ENCODE measurements around the gene GLP1R. TPM values are rescaled to one million over a fixed set of nuclear protein-coding genes. Genes with fewer than 3 reads are reported as not detected.

Gene GLP1R
- total RNA-seq, 1 experiment from 2014 or later: not detected

DNA sequence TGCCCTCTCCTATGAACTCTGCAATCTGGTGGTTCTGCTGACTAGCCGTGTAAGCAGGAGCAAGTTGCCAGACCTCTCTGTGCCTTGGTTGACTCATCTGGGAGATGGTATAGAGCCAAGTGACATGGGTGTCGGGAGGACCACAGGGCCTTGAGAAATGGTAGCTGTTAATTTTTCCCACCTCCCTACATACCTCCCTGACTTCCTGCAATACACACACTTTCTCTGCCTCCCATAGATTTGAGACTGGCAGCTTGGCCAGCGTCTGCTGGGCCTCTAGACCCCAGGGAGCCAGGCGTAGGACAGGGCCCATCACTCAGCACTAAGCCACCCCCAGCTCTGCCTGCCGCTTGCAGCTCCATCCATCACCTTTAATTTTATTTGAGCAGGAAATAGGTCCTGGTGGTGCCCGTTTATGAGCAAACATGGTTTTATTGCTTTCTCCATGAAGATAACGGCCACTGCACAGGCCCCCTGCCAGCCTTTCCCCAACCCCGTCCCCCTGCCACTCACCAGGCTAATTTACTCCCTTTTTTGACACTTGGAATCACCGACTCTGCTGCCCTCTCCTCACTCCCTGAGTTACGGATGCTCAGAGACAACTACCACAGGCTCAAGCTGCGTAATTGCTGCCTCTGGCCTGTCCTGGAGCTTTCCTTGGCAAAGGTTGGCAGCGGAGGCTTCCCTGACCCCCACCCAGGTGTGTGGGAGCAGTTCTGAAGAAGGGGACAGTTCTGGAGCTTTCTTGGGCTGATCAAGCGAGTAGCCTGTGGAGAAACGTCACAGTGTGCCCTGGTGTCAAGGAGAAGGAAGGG lies 11.1 kb downstream of the GLP1R start:
- no TSS peak for BruUV-seq (replicated peaks)
- no peak overlapping the region for H2AFZ ChIP-seq (ENCODE audit: low read length)
- TF ChIP-seq, protein P1, sequence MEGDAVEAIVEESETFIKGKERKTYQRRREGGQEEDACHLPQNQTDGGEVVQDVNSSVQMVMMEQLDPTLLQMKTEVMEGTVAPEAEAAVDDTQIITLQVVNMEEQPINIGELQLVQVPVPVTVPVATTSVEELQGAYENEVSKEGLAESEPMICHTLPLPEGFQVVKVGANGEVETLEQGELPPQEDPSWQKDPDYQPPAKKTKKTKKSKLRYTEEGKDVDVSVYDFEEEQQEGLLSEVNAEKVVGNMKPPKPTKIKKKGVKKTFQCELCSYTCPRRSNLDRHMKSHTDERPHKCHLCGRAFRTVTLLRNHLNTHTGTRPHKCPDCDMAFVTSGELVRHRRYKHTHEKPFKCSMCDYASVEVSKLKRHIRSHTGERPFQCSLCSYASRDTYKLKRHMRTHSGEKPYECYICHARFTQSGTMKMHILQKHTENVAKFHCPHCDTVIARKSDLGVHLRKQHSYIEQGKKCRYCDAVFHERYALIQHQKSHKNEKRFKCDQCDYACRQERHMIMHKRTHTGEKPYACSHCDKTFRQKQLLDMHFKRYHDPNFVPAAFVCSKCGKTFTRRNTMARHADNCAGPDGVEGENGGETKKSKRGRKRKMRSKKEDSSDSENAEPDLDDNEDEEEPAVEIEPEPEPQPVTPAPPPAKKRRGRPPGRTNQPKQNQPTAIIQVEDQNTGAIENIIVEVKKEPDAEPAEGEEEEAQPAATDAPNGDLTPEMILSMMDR (conservative IDR thresholded peaks at IDR 0.05; ENCODE audit: low read depth, low read length): no peak
- TF ChIP-seq EZH2phosphoT487 (IDR thresholded peaks at IDR 0.05; ENCODE audit: borderline replicate concordance, low read length) (no peak), EZH2 (IDR thresholded peaks at IDR 0.05; ENCODE audit: low read length, unreplicated experiment) (no peak)
- H3K9ac ChIP-seq (ENCODE audit: low read length): no peak overlapping the region
- H3F3A ChIP-seq (ENCODE audit: low read length, unreplicated experiment): no peaks in the 10 kb centered on the region
- H4K20me1 ChIP-seq (ENCODE audit: low read length): no peaks in the 10 kb centered on the region
- H3K9me3 ChIP-seq (ENCODE audit: low read length): no peaks in the 10 kb centered on the region
- H3K4me3 ChIP-seq (ENCODE audit: low read length): no peak overlapping the region
- no peak for DNase-seq
- no peaks in the 10 kb centered on the region for H3K4me1 ChIP-seq (ENCODE audit: insufficient read depth, low read length)
- no peaks in the 10 kb centered on the region for H3K79me2 ChIP-seq (ENCODE audit: low read length)
- no peak; the same call in 1 of the 2 replicates for ATAC-seq
- H3K4me2 ChIP-seq (ENCODE audit: low read length): no peak overlapping the region
- H3K27me3 ChIP-seq (ENCODE audit: low read length): peaks cover 60% of the 10 kb centered on the region
- H3K36me3 ChIP-seq (ENCODE audit: low read depth, low read length): no peaks in the 10 kb centered on the region
- intact Hi-C loops (cut with micrococcal nuclease): no loop called here
- ChIA-PET CTCF (no interaction called here), POLR2A (ENCODE audit: unreplicated experiment) (no interaction called here)
- H3K27ac ChIP-seq (ENCODE audit: low read length): no peak overlapping the region
- no peaks in the 10 kb centered on the region for H3K9me2 ChIP-seq (replicated peaks; ENCODE audit: low read length)

DNA sequence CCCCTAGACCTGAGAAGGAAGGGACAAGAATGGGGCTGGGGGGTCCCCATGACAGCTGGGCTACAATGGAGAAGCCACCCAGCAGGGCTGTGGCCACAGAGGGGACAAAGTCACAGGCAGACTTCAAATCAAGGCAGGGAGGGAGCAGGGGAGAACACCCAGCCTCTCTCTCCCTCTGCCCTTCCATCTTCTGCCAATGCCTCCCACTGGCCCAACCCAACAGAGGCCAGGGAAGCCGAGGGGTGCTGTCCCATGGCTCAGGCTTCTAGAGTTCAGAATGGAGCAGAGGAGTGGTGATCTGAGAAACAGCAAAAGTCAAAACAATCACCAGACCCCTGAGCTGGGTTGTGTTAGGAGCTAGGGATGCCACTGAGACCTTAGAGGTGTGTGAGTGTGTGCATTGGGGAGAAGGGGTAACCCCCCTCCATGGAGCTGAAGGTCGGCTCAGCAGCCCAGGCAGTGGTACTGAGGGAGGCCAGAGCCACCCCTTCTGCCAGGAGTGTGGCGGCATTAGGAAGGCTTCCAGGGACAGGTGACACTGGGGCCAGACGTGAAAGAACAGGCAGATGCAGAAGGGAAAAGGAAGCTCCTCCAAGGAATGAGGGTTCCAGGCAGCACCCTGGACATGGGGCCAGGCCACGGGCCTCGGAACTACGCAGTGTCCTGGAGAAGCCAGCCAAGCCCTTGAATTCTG lies 12.0 kb downstream of the GLP1R start:
- H3K4me1 ChIP-seq (ENCODE audit: insufficient read depth, low read length): no peaks in the 10 kb centered on the region
- no peak overlapping the region for H3K27ac ChIP-seq (ENCODE audit: low read length)
- intact Hi-C loops (cut with micrococcal nuclease): no loop called here
- no peak overlapping the region for H3K9ac ChIP-seq (ENCODE audit: low read length)
- no peaks in the 10 kb centered on the region for H4K20me1 ChIP-seq (ENCODE audit: low read length)
- H3K27me3 ChIP-seq (ENCODE audit: low read length): peaks cover 69% of the 10 kb centered on the region
- no peaks in the 10 kb centered on the region for H3K36me3 ChIP-seq (ENCODE audit: low read depth, low read length)
- no TSS peak for BruUV-seq (replicated peaks)
- no peaks in the 10 kb centered on the region for H3K9me3 ChIP-seq (ENCODE audit: low read length)
- DNase-seq (no peak), ATAC-seq (no peak)
- no peaks in the 10 kb centered on the region for H3K79me2 ChIP-seq (ENCODE audit: low read length)
- CTCF ChIA-PET: no interaction called here
- H3K4me2 ChIP-seq (ENCODE audit: low read length): no peak overlapping the region
- no peaks in the 10 kb centered on the region for H3K9me2 ChIP-seq (replicated peaks; ENCODE audit: low read length)
- no peak overlapping the region for H3K4me3 ChIP-seq (ENCODE audit: low read length)
- POLR2A ChIA-PET (ENCODE audit: unreplicated experiment): no interaction called here
- TF ChIP-seq EZH2phosphoT487 (IDR thresholded peaks at IDR 0.05; ENCODE audit: borderline replicate concordance, low read length): no peak
- no peak for TF ChIP-seq EZH2 (IDR thresholded peaks at IDR 0.05; ENCODE audit: low read length, unreplicated experiment)
- TF ChIP-seq, protein P1 (conservative IDR thresholded peaks at IDR 0.05; ENCODE audit: low read depth, low read length): no peak
- H2AFZ ChIP-seq (ENCODE audit: low read length): no peak overlapping the region
- no peaks in the 10 kb centered on the region for H3F3A ChIP-seq (ENCODE audit: low read length, unreplicated experiment)

DNA sequence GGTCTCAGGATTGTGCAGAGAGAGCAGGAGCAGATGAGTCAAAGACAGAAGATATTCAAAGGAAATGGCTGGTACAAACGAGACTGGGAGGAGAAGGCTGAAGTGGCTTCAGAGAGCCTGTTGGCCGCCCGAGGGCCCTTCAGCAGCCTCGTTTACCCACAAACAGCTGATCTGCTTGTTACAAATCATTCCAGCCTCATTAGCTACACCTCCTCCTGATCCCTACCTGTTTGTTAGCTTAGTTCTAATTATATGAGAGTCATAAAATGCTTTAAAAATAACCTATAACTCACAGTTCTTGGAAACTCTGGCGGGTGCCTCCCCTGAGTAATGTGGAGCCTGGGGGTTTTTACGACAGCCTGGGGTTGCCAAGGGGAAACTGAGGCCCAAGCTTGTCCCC lies 12.6 kb downstream of the GLP1R start:
- ATAC-seq: no peak
- H3K9ac ChIP-seq (ENCODE audit: low read length): no peak overlapping the region
- ChIA-PET CTCF (no interaction called here), POLR2A (ENCODE audit: unreplicated experiment) (no interaction called here)
- no peaks in the 10 kb centered on the region for H3K9me2 ChIP-seq (replicated peaks; ENCODE audit: low read length)
- H4K20me1 ChIP-seq (ENCODE audit: low read length): no peaks in the 10 kb centered on the region
- H3K27ac ChIP-seq (ENCODE audit: low read length): no peak overlapping the region
- BruUV-seq (replicated peaks): no TSS peak
- no peak overlapping the region for H3K4me2 ChIP-seq (ENCODE audit: low read length)
- no peaks in the 10 kb centered on the region for H3K79me2 ChIP-seq (ENCODE audit: low read length)
- no peak overlapping the region for H3K4me3 ChIP-seq (ENCODE audit: low read length)
- H3F3A ChIP-seq (ENCODE audit: low read length, unreplicated experiment): no peaks in the 10 kb centered on the region
- no peaks in the 10 kb centered on the region for H3K36me3 ChIP-seq (ENCODE audit: low read depth, low read length)
- peaks cover 75% of the 10 kb centered on the region for H3K27me3 ChIP-seq (ENCODE audit: low read length)
- H3K9me3 ChIP-seq (ENCODE audit: low read length): no peaks in the 10 kb centered on the region
- DNase-seq: no peak
- TF ChIP-seq EZH2phosphoT487 (IDR thresholded peaks at IDR 0.05; ENCODE audit: borderline replicate concordance, low read length): no peak
- TF ChIP-seq, protein P1 (conservative IDR thresholded peaks at IDR 0.05; ENCODE audit: low read depth, low read length): no peak
- intact Hi-C loops (cut with micrococcal nuclease): no loop called here
- H3K4me1 ChIP-seq (ENCODE audit: insufficient read depth, low read length): no peaks in the 10 kb centered on the region
- no peak overlapping the region for H2AFZ ChIP-seq (ENCODE audit: low read length)
